SK-N-SH (cell line): ENCODE data around the gene TMEM266.

Experiments
- CTCF ChIP-seq: fragments of 200-600 bp; sonication (generic); IDR thresholded peaks from 2 replicates; pipeline ENCODE4 v1.6.1; 2017; ENCODE audit warnings: antibody characterized with exemption, mild to moderate bottlenecking, moderate library complexity
- EP300 ChIP-seq, 2 experiments: IDR thresholded peaks; 2 replicates each; pipeline versions ENCODE4 v1.4.0 to v1.6.1; 2012; ENCODE audit warnings: borderline replicate concordance in 1 of 2, low read depth in 1 of 2, low read length in 1 of 2
- MXI1 ChIP-seq: IDR thresholded peaks from 2 replicates; pipeline ENCODE4 v1.6.1; 2012; ENCODE audit warnings: mild to moderate bottlenecking, low read depth, low read length, improper control_type of control experiment
- NFIC ChIP-seq: IDR thresholded peaks from 2 replicates; pipeline ENCODE4 v1.4.0; 2012; ENCODE audit warnings: borderline replicate concordance
- POLR2AphosphoS5 ChIP-seq: IDR thresholded peaks from 2 replicates; pipeline ENCODE4 v1.6.1; 2012; ENCODE audit warnings: low read depth, low read length
- RCOR1 ChIP-seq: fragments of 150-350 bp; IDR thresholded peaks from 2 replicates; pipeline ENCODE4 v1.6.1; 2017; ENCODE audit warnings: antibody characterized with exemption, low read length
- REST ChIP-seq: IDR thresholded peaks from 2 replicates; pipeline ENCODE4 v1.6.1; 2012; ENCODE audit warnings: mild to moderate bottlenecking, low read depth, low read length, moderate library complexity
- ZBTB33 ChIP-seq: IDR thresholded peaks from 2 replicates; pipeline ENCODE4 v1.4.0; 2012; ENCODE audit warnings: low read depth, borderline replicate concordance

- TF ChIP-seq ZBTB33 (no peak), CTCF (no peak), RCOR1 (no peak), EP300 (IDR thresholded peaks at IDR 0.05; ENCODE audit: borderline replicate concordance in 1 of 2, low read depth in 1 of 2, low read length in 1 of 2) (no peak), MXI1 (no peak), REST (no peak), POLR2AphosphoS5 (no peak), NFIC (no peak)
Measured at GRCh38 chr15:76221085-76221767, 161.4 kb downstream of the TMEM266 start.
